Right ventricle myocardium inferior (tissue), 1 donor: Measurements from ENCODE around the gene VIPR1. TPM values are rescaled to one million over a fixed set of nuclear protein-coding genes. Genes with fewer than 3 reads are reported as not detected.

Source experiments
- total RNA-seq: library from RNA; stranded (reverse); fragmentation: NEBNext Ultra II Directional; extraction: Animal tissue kit (Norgen Biotek cat#: 25700); gene quantifications from one replicate; pipeline ENCODE4 v1.2.1, GENCODE V29; 2021
- donor health status: DM: no; HTN: yes; CAD: no; lungs with severe emphysema.

VIPR1 gene
- total RNA-seq, 1 donor from 2014 or later = 2.1 TPM

Other genes starting within 250 kb of the VIPR1 start
- gene CCK, start 236.5 kb upstream of the VIPR1 start, total RNA-seq = not detected
- not detected for gene LYZL4, start 92.0 kb upstream of the VIPR1 start, total RNA-seq
- 23.9 TPM for gene SEC22C, start 79.3 kb downstream of the VIPR1 start, total RNA-seq
- 9.7 TPM for gene SS18L2, start 88.2 kb downstream of the VIPR1 start, total RNA-seq
- 21.2 TPM for gene NKTR, start 98.0 kb downstream of the VIPR1 start, total RNA-seq
- 80.2 TPM for gene ZBTB47, start 151.1 kb downstream of the VIPR1 start, total RNA-seq
- gene KLHL40, start 182.9 kb downstream of the VIPR1 start, total RNA-seq = not detected
- 440 TPM for gene HHATL, start 200.2 kb downstream of the VIPR1 start, total RNA-seq